IMR-90 (cell line): ENCODE data around the gene C12orf60.

Source experiments
- BHLHE40 ChIP-seq: fragments of 150-350 bp; IDR thresholded peaks from 2 replicates; pipeline ENCODE4 v1.6.1; 2016; ENCODE audit warnings: mild to moderate bottlenecking, low read depth, low read length
- CEBPB ChIP-seq: IDR thresholded peaks from 2 replicates; pipeline ENCODE4 v1.6.1; 2012; ENCODE audit warnings: low read depth, low read length, improper control_type of control experiment
- CHD1 ChIP-seq: IDR thresholded peaks from 2 replicates; pipeline ENCODE4 v1.6.1; 2012; ENCODE audit warnings: low read depth, low read length, improper control_type of control experiment
- MAFK ChIP-seq: IDR thresholded peaks from 2 replicates; pipeline ENCODE4 v1.6.1; 2012; ENCODE audit warnings: low read depth, low read length, improper control_type of control experiment
- MAZ ChIP-seq: IDR thresholded peaks from 2 replicates; pipeline ENCODE4 v1.6.1; 2012; ENCODE audit warnings: low read depth, mild to moderate bottlenecking, low read length, improper control_type of control experiment, moderate library complexity, borderline replicate concordance
- NFE2L2 ChIP-seq: fragments of 150-350 bp; IDR thresholded peaks from 2 replicates; pipeline ENCODE4 v1.6.1; 2016; ENCODE audit warnings: low read depth, mild to moderate bottlenecking, low read length
- POLR2A ChIP-seq: IDR thresholded peaks from 2 replicates; pipeline ENCODE4 v1.6.1; 2012; ENCODE audit warnings: mild to moderate bottlenecking, low read depth, low read length
- RAD21 ChIP-seq: IDR thresholded peaks from 2 replicates; pipeline ENCODE4 v1.6.1; 2012; ENCODE audit warnings: low read length, improper control_type of control experiment
- RCOR1 ChIP-seq: IDR thresholded peaks from 2 replicates; pipeline ENCODE4 v1.6.1; 2012; ENCODE audit warnings: mild to moderate bottlenecking, low read length, improper control_type of control experiment; ENCODE audit not compliant: insufficient replicate concordance
- RFX5 ChIP-seq: IDR thresholded peaks from 2 replicates; pipeline ENCODE4 v1.8.0; 2012; ENCODE audit warnings: low read depth, mild to moderate bottlenecking, low read length, moderate library complexity
- SMC3 ChIP-seq: fragments of 150-350 bp; IDR thresholded peaks from 2 replicates; pipeline ENCODE4 v1.6.1; 2016; ENCODE audit warnings: low read depth, mild to moderate bottlenecking, antibody characterized with exemption, low read length, moderate library complexity
- TF ChIP-seq, protein P1 (sequence below): conservative IDR thresholded peaks from 2 replicates; pipeline ENCODE4 v1.5.1; 2012; ENCODE audit warnings: mild to moderate bottlenecking, low read depth, low read length, improper control_type of control experiment
- TF ChIP-seq, protein P2 (sequence below): fragments of 150-350 bp; IDR thresholded peaks from 2 replicates; pipeline ENCODE4 v1.6.1; 2017; ENCODE audit warnings: mild to moderate bottlenecking, antibody characterized with exemption, low read length, low read depth

DNA sequence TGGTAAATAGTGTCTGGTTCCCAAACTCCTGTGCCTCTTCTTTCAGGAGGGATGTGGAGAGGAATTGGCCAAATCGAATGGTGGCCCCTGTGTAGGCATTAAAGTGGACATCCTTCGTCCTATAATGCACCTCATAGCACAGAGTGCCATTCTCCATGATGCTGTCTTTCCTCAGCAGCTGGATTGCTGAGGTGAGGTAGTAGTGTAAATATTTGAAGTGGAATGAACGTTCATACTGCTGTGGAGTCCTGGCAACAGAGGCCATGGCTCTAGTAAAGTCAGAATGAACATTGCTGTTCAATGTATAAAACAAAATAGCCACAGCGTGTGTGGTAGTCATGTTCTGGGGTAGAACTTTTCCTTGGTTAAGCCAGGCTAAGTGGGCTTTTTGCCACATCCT, 37.1 kb downstream of the C12orf60 start:
- TF ChIP-seq, protein P1, sequence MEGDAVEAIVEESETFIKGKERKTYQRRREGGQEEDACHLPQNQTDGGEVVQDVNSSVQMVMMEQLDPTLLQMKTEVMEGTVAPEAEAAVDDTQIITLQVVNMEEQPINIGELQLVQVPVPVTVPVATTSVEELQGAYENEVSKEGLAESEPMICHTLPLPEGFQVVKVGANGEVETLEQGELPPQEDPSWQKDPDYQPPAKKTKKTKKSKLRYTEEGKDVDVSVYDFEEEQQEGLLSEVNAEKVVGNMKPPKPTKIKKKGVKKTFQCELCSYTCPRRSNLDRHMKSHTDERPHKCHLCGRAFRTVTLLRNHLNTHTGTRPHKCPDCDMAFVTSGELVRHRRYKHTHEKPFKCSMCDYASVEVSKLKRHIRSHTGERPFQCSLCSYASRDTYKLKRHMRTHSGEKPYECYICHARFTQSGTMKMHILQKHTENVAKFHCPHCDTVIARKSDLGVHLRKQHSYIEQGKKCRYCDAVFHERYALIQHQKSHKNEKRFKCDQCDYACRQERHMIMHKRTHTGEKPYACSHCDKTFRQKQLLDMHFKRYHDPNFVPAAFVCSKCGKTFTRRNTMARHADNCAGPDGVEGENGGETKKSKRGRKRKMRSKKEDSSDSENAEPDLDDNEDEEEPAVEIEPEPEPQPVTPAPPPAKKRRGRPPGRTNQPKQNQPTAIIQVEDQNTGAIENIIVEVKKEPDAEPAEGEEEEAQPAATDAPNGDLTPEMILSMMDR = no peak
- TF ChIP-seq CEBPB = no peak
- TF ChIP-seq BHLHE40 = no peak
- TF ChIP-seq MAFK = no peak
- TF ChIP-seq POLR2A = no peak
- TF ChIP-seq RFX5 = no peak
- TF ChIP-seq CHD1 = no peak
- TF ChIP-seq RCOR1 = no peak
- TF ChIP-seq RAD21 = no peak
- no peak for TF ChIP-seq SMC3
- TF ChIP-seq, protein P2, sequence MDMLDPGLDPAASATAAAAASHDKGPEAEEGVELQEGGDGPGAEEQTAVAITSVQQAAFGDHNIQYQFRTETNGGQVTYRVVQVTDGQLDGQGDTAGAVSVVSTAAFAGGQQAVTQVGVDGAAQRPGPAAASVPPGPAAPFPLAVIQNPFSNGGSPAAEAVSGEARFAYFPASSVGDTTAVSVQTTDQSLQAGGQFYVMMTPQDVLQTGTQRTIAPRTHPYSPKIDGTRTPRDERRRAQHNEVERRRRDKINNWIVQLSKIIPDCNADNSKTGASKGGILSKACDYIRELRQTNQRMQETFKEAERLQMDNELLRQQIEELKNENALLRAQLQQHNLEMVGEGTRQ = no peak
- no peak for TF ChIP-seq MAZ
- no peak for TF ChIP-seq NFE2L2
